NCI-H1105 treated with DMSO at 0.1 percent for 48 hours (cell line): ENCODE results near the gene SIVA1.

Experiments
- DNase-seq: peaks from one replicate; lab custom pipeline; 2025; lab: John Stamatoyannopoulos, UW

Gene SIVA1

GRCh38 chr14:104751539-104752422, 1.2 kb upstream of the SIVA1 start:
- no peak for DNase-seq

- DNase-seq, result no peak
Observed at GRCh38 chr14:104752423-104752734, 568 bp upstream of the SIVA1 start.

- DNase-seq, result no peak
Observed at GRCh38 chr14:104753528-104754212, 723 bp downstream of the SIVA1 start.

GRCh38 chr14:104754213-104754851, 1.4 kb downstream of the SIVA1 start:
- DNase-seq, result no peak

GRCh38 chr14:104755621-104756020, 2.7 kb downstream of the SIVA1 start:
- DNase-seq, result no peak

GRCh38 chr14:104756477-104757237, 3.7 kb downstream of the SIVA1 start:
- no peak for DNase-seq

GRCh38 chr14:104757238-104757585, 4.3 kb downstream of the SIVA1 start:
- DNase-seq, result no peak

- DNase-seq, result no peak
Observed at GRCh38 chr14:104757681-104758392, 4.9 kb downstream of the SIVA1 start.

GRCh38 chr14:104758981-104759969, 6.3 kb downstream of the SIVA1 start:
- DNase-seq, result no peak

GRCh38 chr14:104765517-104765916, 12.6 kb downstream of the SIVA1 start:
- DNase-seq, result no peak

GRCh38 chr14:104766256-104766862, 13.4 kb downstream of the SIVA1 start:
- no peak for DNase-seq

- no peak for DNase-seq
Observed at GRCh38 chr14:104766863-104767633, 14.1 kb downstream of the SIVA1 start.

- DNase-seq, result no peak
Observed at GRCh38 chr14:104767634-104767918, 14.6 kb downstream of the SIVA1 start.

GRCh38 chr14:104768437-104769323, 15.7 kb downstream of the SIVA1 start:
- DNase-seq, result peak; percentile 69

GRCh38 chr14:104769324-104770071, 16.6 kb downstream of the SIVA1 start:
- no peak for DNase-seq

- DNase-seq, result no peak
Observed at GRCh38 chr14:104770072-104770579, 17.2 kb downstream of the SIVA1 start.

GRCh38 chr14:104770851-104771272, 17.9 kb downstream of the SIVA1 start:
- DNase-seq, result no peak
